Measurements from ENCODE around the gene MLST8. TPM values are rescaled to one million over a fixed set of nuclear protein-coding genes. Genes with fewer than 3 reads are reported as not detected.

The MLST8 gene
- total and polyA plus RNA-seq, 2 donors = 20.3 to 34.6 TPM

DNA sequence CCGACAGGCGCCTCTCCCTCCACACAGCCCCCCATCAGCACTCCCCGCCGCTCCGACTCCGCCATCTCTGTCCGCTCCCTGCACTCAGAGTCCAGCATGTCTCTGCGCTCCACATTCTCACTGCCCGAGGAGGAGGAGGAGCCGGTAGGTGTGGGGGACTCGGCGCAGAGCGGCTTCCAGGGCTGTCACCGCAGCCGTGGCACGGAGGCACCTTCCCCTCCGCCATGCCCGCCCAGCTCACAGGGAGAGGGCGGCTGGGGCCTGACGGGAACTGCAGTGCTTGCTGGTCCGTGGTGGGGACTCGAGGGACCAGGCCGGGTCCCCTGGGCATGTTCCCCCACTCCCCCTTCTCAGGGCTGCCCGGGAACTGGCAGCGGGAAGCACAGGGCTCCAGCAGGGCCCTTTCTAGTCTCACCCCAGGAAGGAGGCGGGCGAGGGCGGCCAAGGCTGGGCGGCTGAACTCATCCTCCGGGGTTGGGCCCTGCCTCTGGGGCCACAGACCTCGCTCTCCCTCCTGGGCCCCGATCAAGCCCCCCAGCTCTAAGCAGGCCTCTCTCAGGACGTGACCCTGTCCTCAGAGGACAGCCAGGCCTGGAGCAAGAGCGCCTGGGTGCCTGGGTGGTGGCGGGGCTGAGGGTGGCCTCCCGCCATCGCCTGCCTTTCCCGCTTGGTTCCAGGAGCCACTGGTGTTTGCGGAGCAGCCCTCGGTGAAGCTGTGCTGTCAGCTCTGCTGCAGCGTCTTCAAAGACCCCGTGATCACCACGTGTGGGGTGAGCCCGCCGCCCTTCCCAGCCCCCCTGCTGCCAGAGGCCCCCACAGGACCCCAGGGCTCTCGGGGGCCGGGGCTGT is 34.4 kb upstream of the MLST8 start:
- H3K4me3 ChIP-seq (ENCODE audit: low read length in 2 of 2) = no peak overlapping the region
- H3K27me3 ChIP-seq (ENCODE audit: control insufficient read depth in 2 of 2, insufficient read depth in 1 of 2, low read length in 1 of 2) = no peaks in the 10 kb centered on the region
- H3K36me3 ChIP-seq (ENCODE audit: control insufficient read depth in 2 of 2, insufficient read depth in 2 of 2, low read length in 1 of 2) = peaks cover 68 to 82% of the 10 kb centered on the region in 2 donors
- no peak for DNase-seq (ENCODE audit: low read depth in 6 of 9, low spot score in 9 of 9)
- WGBS = 97% methylated on average over 47 of the region's 47 CpGs
- no peaks in the 10 kb centered on the region for H3K4me1 ChIP-seq (ENCODE audit: control insufficient read depth in 2 of 2, insufficient read depth in 2 of 2, low read length in 2 of 2)
- H3K27ac ChIP-seq (ENCODE audit: low read depth in 1 of 2, low read length in 1 of 2) = no peak overlapping the region
- H3K9me3 ChIP-seq (ENCODE audit: control insufficient read depth in 2 of 2, insufficient read depth in 1 of 2, low read length in 1 of 2) = no peaks in the 10 kb centered on the region

- H3K9me3 ChIP-seq (ENCODE audit: control insufficient read depth in 2 of 2, insufficient read depth in 1 of 2, low read length in 1 of 2) = no peaks in the 10 kb centered on the region
- no peak for DNase-seq (ENCODE audit: low read depth in 6 of 9, low spot score in 9 of 9)
- no peak overlapping the region for H3K4me3 ChIP-seq (ENCODE audit: low read length in 2 of 2)
- 98% methylated on average over 28 of the region's 28 CpGs for WGBS
- no peaks in the 10 kb centered on the region for H3K27me3 ChIP-seq (ENCODE audit: control insufficient read depth in 2 of 2, insufficient read depth in 1 of 2, low read length in 1 of 2)
- peaks cover 66 to 82% of the 10 kb centered on the region in 2 donors for H3K36me3 ChIP-seq (ENCODE audit: control insufficient read depth in 2 of 2, insufficient read depth in 2 of 2, low read length in 1 of 2)
- no peak overlapping the region for H3K27ac ChIP-seq (ENCODE audit: low read depth in 1 of 2, low read length in 1 of 2)
- no peaks in the 10 kb centered on the region for H3K4me1 ChIP-seq (ENCODE audit: control insufficient read depth in 2 of 2, insufficient read depth in 2 of 2, low read length in 2 of 2)
Observed at GRCh38 chr16:2171601-2172178, 33.6 kb upstream of the MLST8 start.

GRCh38 chr16:2172688-2173335 is 32.4 kb upstream of the MLST8 start:
- WGBS = 98% methylated on average over 29 of the region's 29 CpGs

DNA sequence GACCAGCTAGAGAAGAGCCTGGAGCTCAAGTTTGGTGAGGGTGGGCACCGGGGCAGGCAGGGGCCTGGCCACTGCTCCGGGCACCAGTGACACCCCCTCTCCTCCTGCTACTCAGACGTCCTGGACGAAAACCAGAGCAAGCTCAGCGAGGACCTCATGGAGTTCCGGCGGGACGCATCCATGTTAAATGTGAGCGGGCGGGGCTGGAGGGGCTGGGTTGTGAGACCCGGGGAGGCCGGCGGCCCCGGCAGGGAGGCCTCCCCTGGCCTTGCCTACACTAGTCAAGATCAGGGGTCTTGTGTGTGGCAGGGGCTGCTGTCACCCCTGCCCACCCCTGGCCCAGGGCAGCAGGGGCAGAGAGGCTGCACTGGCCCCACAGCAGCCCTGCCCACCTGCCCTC is 31.9 kb upstream of the MLST8 start:
- 98% methylated on average over 14 of the region's 14 CpGs for WGBS
- H3K27ac ChIP-seq (ENCODE audit: low read depth in 1 of 2, low read length in 1 of 2) = no peak overlapping the region
- no peaks in the 10 kb centered on the region for H3K4me1 ChIP-seq (ENCODE audit: control insufficient read depth in 2 of 2, insufficient read depth in 2 of 2, low read length in 2 of 2)
- no peaks in the 10 kb centered on the region for H3K27me3 ChIP-seq (ENCODE audit: control insufficient read depth in 2 of 2, insufficient read depth in 1 of 2, low read length in 1 of 2)
- no peak overlapping the region for H3K4me3 ChIP-seq (ENCODE audit: low read length in 2 of 2)
- no peak for DNase-seq (ENCODE audit: low read depth in 6 of 9, low spot score in 9 of 9)
- H3K9me3 ChIP-seq (ENCODE audit: control insufficient read depth in 2 of 2, insufficient read depth in 1 of 2, low read length in 1 of 2) = no peaks in the 10 kb centered on the region
- peaks cover 57 to 73% of the 10 kb centered on the region in 2 donors for H3K36me3 ChIP-seq (ENCODE audit: control insufficient read depth in 2 of 2, insufficient read depth in 2 of 2, low read length in 1 of 2)

More at GRCh38 chr16:2172688-2173335, 32.4 kb upstream of the MLST8 start:
- H3K27me3 ChIP-seq (ENCODE audit: control insufficient read depth in 2 of 2, insufficient read depth in 1 of 2, low read length in 1 of 2) = no peaks in the 10 kb centered on the region
- no peaks in the 10 kb centered on the region for H3K9me3 ChIP-seq (ENCODE audit: control insufficient read depth in 2 of 2, insufficient read depth in 1 of 2, low read length in 1 of 2)
- H3K4me3 ChIP-seq (ENCODE audit: low read length in 2 of 2) = no peak overlapping the region
- no peaks in the 10 kb centered on the region for H3K4me1 ChIP-seq (ENCODE audit: control insufficient read depth in 2 of 2, insufficient read depth in 2 of 2, low read length in 2 of 2)
- peaks cover 62 to 79% of the 10 kb centered on the region in 2 donors for H3K36me3 ChIP-seq (ENCODE audit: control insufficient read depth in 2 of 2, insufficient read depth in 2 of 2, low read length in 1 of 2)
- H3K27ac ChIP-seq (ENCODE audit: low read depth in 1 of 2, low read length in 1 of 2) = no peak overlapping the region
- DNase-seq (ENCODE audit: low read depth in 6 of 9, low spot score in 9 of 9) = no peak

- H3K4me3 ChIP-seq (ENCODE audit: low read length in 2 of 2) = no peak overlapping the region
- no peak overlapping the region for H3K27ac ChIP-seq (ENCODE audit: low read depth in 1 of 2, low read length in 1 of 2)
- H3K4me1 ChIP-seq (ENCODE audit: control insufficient read depth in 2 of 2, insufficient read depth in 2 of 2, low read length in 2 of 2) = no peaks in the 10 kb centered on the region
- no peak for DNase-seq (ENCODE audit: low read depth in 6 of 9, low spot score in 9 of 9)
- 98% methylated on average over 4 of the region's 4 CpGs for WGBS
- no peaks in the 10 kb centered on the region for H3K27me3 ChIP-seq (ENCODE audit: control insufficient read depth in 2 of 2, insufficient read depth in 1 of 2, low read length in 1 of 2)
- peaks cover 54 to 69% of the 10 kb centered on the region in 2 donors for H3K36me3 ChIP-seq (ENCODE audit: control insufficient read depth in 2 of 2, insufficient read depth in 2 of 2, low read length in 1 of 2)
- no peaks in the 10 kb centered on the region for H3K9me3 ChIP-seq (ENCODE audit: control insufficient read depth in 2 of 2, insufficient read depth in 1 of 2, low read length in 1 of 2)
Observed at GRCh38 chr16:2173916-2174315, 31.3 kb upstream of the MLST8 start.

GRCh38 chr16:2174396-2175131 is 30.7 kb upstream of the MLST8 start:
- Histone ChIP-seq H3K9me3 (ENCODE audit: control insufficient read depth in 2 of 2, insufficient read depth in 1 of 2, low read length in 1 of 2) (no peaks in the 10 kb centered on the region), H3K27ac (ENCODE audit: low read depth in 1 of 2, low read length in 1 of 2) (no peak overlapping the region), H3K4me1 (ENCODE audit: control insufficient read depth in 2 of 2, insufficient read depth in 2 of 2, low read length in 2 of 2) (no peaks in the 10 kb centered on the region), H3K27me3 (ENCODE audit: control insufficient read depth in 2 of 2, insufficient read depth in 1 of 2, low read length in 1 of 2) (peaks cover 0 to 3% of the 10 kb centered on the region in 2 donors), H3K4me3 (ENCODE audit: low read length in 2 of 2) (no peak overlapping the region), H3K36me3 (ENCODE audit: control insufficient read depth in 2 of 2, insufficient read depth in 2 of 2, low read length in 1 of 2) (peaks cover 50 to 69% of the 10 kb centered on the region in 2 donors)
- WGBS = 98% methylated on average over 21 of the region's 21 CpGs
- no peak for DNase-seq (ENCODE audit: low read depth in 6 of 9, low spot score in 9 of 9)

DNA sequence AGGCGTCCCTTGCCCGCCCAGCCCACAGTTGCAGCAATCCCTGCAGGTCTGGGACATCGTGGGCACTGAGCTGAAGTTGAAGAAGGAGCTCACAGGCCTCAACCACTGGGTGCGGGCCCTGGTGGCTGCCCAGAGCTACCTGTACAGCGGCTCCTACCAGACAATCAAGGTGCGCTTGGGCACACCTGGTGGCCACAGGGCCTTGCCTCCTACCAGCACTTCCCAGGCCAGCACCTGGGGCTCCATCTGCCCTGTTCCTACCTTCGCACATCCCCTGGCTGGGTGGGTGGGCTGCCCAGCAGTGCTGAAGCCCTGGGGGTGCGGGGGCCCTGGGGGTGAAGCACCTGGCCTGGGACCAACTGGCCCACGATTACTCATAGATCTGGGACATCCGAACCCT is 29.8 kb upstream of the MLST8 start:
- Histone ChIP-seq H3K4me1 (ENCODE audit: control insufficient read depth in 2 of 2, insufficient read depth in 2 of 2, low read length in 2 of 2) (no peaks in the 10 kb centered on the region), H3K27me3 (ENCODE audit: control insufficient read depth in 2 of 2, insufficient read depth in 1 of 2, low read length in 1 of 2) (peaks cover 0 to 3% of the 10 kb centered on the region in 2 donors), H3K27ac (ENCODE audit: low read depth in 1 of 2, low read length in 1 of 2) (no peak overlapping the region), H3K9me3 (ENCODE audit: control insufficient read depth in 2 of 2, insufficient read depth in 1 of 2, low read length in 1 of 2) (no peaks in the 10 kb centered on the region), H3K36me3 (ENCODE audit: control insufficient read depth in 2 of 2, insufficient read depth in 2 of 2, low read length in 1 of 2) (peaks cover 47 to 68% of the 10 kb centered on the region in 2 donors), H3K4me3 (ENCODE audit: low read length in 2 of 2) (no peak overlapping the region)
- 98% methylated on average over 10 of the region's 10 CpGs for WGBS
- DNase-seq (ENCODE audit: low read depth in 6 of 9, low spot score in 9 of 9) = no peak

DNA sequence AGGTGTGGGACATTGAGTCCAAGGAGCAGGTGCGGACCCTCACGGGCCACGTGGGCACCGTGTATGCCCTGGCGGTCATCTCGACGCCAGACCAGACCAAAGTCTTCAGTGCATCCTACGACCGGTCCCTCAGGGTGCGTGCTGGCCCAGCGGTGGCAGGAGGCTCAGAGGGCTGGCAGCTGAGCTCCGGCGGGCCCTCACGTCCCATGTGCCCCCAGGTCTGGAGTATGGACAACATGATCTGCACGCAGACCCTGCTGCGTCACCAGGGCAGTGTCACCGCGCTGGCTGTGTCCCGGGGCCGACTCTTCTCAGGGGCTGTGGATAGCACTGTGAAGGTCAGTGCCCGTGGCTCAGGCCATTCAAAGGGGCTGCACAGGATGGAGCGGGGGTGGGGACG is 29.2 kb upstream of the MLST8 start:
- no peak for DNase-seq (ENCODE audit: low read depth in 6 of 9, low spot score in 9 of 9)
- Histone ChIP-seq H3K4me3 (ENCODE audit: low read length in 2 of 2) (no peak overlapping the region), H3K27me3 (ENCODE audit: control insufficient read depth in 2 of 2, insufficient read depth in 1 of 2, low read length in 1 of 2) (peaks cover 0 to 3% of the 10 kb centered on the region in 2 donors), H3K36me3 (ENCODE audit: control insufficient read depth in 2 of 2, insufficient read depth in 2 of 2, low read length in 1 of 2) (peaks cover 42 to 63% of the 10 kb centered on the region in 2 donors), H3K4me1 (ENCODE audit: control insufficient read depth in 2 of 2, insufficient read depth in 2 of 2, low read length in 2 of 2) (no peaks in the 10 kb centered on the region), H3K9me3 (ENCODE audit: control insufficient read depth in 2 of 2, insufficient read depth in 1 of 2, low read length in 1 of 2) (no peaks in the 10 kb centered on the region), H3K27ac (ENCODE audit: low read depth in 1 of 2, low read length in 1 of 2) (no peak overlapping the region)
- WGBS = 98% methylated on average over 23 of the region's 23 CpGs
